DMS153 treated with DMSO at 0.1 percent for 48 hours (cell line): Measurements from ENCODE around the gene INPPL1.

Experiments
- DNase-seq: peaks from one replicate; lab custom pipeline; 2025; ENCODE audit not compliant: unreplicated experiment; lab: John Stamatoyannopoulos, UW

INPPL1 gene

DNA sequence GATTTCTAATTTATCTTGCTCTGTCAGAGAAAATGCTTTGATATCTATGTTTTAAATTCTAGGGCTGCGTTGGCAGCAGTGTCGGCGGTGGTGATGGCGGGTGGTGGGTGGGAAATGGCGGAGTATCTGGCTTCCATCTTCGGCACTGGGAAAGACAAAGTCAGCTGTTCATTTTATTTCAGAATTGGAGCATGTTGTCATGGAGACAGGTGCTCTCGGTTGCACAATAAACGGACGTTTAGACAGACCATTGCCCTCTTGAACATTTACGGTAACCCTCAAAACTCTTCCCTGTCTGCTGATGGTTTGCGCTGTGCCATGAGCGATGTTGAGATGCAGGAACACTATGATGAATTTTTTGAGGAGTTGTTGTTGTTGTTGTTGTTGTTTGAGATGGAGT lies 55.5 kb downstream of the INPPL1 start:
- DNase-seq, result no peak

DNA sequence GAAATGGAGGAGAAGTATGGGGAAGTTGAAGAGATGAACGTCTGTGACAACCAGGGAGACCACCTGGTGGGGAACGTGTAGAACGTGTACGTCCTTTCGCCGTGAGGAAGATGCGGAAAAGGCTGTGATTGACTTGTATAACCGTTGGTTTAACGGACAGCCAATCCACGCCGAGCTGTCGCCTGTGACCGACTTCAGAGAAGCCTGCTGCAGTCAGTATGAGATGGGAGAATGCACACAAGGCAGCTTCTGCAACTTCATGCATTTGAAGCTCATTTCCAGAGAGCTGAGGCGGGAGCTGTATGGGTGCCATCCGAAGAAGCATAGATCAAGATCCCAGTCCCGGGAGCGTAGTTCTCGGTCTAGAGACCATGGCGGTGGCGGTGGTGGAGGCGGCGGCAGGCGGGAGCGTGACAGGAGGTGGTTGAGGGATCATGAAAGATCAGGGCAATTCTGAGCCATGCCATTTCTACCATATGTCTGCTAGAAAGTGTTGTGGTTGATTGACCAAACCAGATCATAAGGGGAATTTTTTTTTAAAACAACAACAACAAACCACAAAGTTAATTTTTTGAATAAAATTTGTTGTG lies 56.3 kb downstream of the INPPL1 start:
- DNase-seq, result no peak

DNA sequence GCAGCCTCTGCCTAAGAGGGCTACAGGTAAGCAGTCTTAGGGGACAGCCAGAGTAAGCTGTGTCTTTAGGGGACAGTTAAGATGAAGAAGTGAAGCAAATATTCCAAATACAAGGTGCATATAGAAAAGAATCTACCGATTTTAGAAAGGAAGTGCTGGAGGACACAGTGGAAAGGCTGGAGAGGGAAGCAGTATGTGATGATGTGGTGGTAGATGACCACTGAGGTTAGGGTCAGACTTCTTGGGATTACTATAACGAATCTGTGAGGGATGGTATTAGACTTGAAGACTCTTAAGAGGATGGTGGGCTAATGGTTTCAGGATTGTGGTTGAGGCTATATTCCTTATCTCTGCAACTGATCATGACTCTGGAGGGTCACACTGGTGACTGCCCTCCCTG lies 59.4 kb downstream of the INPPL1 start:
- DNase-seq, result no peak

DNA sequence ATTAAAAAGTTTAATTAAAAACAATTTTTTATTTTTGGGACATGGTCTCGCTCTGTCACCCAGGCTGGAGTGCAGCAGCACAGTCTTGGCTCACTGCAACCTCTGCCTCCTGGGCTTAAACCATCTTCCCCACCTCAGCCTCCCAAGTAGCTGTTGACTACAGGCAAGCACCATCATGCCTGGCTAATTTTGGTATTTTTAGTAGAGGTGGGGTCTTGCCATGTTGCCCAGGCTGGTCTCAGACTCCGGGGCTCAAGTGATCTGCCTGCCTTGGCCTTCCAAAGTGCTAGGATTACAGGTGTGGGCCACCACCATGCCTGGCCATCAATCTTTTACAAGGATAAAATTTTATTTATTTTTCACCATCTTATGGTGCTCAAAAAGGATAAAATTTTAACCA lies 62.7 kb downstream of the INPPL1 start:
- no peak for DNase-seq
